LNCAP (cell line): ENCODE measurements around the gene LBHD2.

Source experiments
- CTCF ChIP-seq: fragments of 450-650 bp; IDR thresholded peaks from 2 replicates; pipeline ENCODE4 v1.5.1; 2017; ENCODE audit warnings: mild to moderate bottlenecking

LBHD2 gene

GRCh38 chr14:103118018-103118662 is 34.1 kb downstream of the LBHD2 start:
- no peak for TF ChIP-seq CTCF

- no peak for TF ChIP-seq CTCF
Measured at GRCh38 chr14:103118663-103119404, 34.8 kb downstream of the LBHD2 start.

GRCh38 chr14:103121121-103121845 is 37.3 kb downstream of the LBHD2 start:
- no peak for TF ChIP-seq CTCF

GRCh38 chr14:103121846-103122584 is 38.0 kb downstream of the LBHD2 start:
- no peak for TF ChIP-seq CTCF

- no peak for TF ChIP-seq CTCF
Measured at GRCh38 chr14:103122585-103122946, 38.6 kb downstream of the LBHD2 start.

GRCh38 chr14:103122947-103123633 is 39.1 kb downstream of the LBHD2 start, which contains the start of gene TNFAIP2:
Gene TNFAIP2, plus strand, starts transcription at chr14:103123461. Its CDS starts 2,997 bp downstream, at chr14:103126458.
- no peak for TF ChIP-seq CTCF
